CD4-positive, alpha-beta T cell treated with Interferon gamma for 1 hour (primary cell): ENCODE measurements around the gene ENTREP3.
A peak's percentile ranks its signal among the peaks of the same experiment; 100 is the strongest.
"Not testable (repeated sequence)": the region's sequence is repeated elsewhere in the genome, so short reads cannot be mapped to it uniquely, and the experiment has no call there.

ENCODE experiments used
- DNase-seq: peaks from one replicate; pipeline ENCODE4 v3.0.0-alpha.2; 2020

The ENTREP3 gene

DNA sequence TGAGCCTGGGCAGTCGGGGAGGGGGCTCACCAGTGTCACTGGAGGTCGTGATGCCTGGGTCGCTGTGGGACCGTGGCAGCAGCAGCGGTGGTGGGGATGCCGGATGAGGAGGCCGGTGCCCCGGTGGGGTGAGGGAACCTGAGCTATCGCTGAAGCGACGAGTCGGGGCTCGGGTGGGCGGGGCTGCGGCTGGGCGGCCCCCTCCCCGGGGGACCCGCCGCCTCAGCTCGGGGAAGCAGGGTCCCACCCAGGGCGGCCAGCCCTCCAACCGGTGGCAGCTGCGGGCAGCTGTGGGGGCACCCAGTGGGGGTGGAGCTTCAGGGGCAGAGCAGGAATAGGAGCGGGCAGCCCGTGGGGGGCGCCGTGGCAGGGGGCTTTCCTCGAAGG, 5.0 kb downstream of the ENTREP3 start:
- DNase-seq, result peak; percentile 9

DNA sequence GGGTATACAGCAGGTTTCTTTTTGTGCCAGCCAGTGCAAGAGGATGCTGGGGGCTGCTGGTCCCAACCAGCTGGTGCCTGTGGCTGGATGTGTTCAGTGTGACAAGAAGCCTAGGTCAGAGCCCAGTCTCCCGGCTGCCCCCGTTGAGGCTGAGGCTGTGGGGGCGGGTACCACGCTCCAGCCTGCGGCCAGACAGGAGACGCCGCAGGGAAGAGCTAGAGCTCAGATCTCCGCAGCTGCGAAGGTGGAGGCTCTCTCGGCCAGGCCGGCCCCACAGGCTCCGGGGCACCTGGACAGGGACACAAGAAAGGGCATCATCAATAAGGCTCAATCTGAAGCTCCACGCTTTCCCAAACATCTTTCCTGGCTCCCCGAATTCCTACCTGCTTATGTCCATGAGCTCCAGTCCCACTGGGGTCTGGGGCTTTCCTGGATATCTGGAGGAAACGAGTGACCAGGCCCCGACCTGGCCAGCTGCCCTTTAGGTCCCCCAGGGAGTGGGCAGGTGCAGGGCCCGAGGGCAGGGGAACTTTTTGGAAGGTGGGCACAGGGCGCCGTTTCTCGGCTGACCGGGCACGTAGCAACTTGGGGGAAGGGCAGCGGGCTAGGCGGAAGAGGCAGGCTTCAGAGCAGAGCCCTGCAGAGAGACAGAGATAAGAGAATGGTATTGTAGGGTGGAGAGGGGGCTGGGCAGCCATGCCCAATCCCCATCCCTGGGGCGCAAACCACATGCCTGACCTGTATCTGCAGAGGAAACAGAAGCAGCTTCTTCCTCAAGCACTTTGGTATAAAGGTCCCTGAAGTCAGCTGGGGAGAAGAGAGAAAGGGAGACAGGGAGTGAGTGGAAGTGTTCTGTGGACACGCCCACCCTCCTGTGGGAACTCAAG, 7.4 kb downstream of the ENTREP3 start:
- DNase-seq, result no peak

DNA sequence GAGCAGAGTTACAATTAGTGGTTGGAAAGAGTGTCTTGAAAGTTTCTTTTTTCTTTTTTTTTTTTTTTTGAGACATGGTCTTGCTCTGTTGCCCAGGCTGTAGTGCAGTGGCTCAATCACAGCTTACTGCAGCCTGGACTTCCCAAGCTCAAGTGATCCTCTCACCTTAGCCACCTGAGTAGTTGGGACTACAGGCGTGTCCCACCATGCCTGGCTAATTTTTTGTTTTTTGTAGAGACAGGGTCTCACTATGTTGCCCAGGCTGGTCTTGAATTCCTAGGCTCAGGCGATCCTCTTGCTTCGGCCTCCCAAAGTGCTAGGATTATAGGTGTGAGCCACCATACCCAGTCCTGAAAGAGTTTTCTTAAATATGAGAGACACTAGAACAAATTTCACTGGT, 8.5 kb downstream of the ENTREP3 start:
- not testable (repeated sequence) for DNase-seq

DNA sequence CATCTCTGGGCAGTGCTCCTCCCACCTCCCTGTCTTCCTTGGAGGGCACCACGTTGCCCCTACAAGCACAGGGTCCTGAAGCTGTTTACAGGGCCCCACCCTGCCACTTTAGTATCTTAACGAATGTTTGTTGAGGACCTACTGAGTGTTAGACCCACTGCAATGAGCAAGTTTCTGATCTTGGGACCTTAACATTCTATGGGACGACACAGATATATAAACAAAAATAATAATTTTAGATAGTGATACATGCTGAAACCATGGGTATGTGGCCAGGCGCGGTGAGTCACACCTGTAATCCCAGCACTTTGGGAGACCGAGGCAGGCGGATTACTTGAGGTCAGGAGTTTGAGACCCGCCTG, 10.1 kb downstream of the ENTREP3 start:
- no peak for DNase-seq

DNA sequence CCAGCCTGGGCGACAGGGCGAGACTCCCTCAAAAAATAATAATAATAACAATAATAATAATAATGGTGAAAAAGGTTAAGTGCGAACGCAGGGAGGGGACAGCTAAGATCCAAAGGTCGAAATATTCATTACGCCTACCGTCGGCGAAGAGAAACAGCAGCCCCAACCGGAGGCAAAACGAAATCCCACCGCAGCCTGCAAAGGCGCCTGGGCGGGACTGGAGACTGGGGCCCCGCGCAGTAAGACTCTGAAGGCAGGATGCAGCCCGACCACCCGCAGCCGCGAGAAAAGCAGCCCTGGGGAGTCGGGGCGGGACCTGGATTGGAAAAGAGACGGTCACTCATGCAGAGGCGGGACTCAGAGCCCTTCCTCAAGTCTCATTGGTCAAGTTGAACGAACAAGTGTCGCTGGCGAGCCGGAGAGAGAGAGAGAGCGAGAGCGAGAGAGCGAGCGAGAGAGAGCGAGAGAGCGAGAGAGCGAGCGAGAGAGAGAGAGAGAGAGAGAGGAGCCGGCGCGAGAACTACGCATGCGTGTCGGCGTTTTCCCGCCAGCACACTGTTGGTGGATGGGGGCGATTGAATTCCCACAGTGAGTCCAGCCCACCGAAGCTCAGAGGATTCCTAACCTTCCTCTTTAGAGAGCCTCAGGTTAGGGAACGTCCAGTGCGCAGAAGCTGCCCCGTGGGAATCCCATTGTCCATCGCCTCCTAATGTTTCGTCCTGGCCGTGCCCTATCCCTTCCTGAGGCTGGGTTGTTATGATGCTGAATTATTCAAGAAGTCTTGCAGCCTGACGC, 10.7 kb downstream of the ENTREP3 start:
- peak; percentile 96 for DNase-seq

DNA sequence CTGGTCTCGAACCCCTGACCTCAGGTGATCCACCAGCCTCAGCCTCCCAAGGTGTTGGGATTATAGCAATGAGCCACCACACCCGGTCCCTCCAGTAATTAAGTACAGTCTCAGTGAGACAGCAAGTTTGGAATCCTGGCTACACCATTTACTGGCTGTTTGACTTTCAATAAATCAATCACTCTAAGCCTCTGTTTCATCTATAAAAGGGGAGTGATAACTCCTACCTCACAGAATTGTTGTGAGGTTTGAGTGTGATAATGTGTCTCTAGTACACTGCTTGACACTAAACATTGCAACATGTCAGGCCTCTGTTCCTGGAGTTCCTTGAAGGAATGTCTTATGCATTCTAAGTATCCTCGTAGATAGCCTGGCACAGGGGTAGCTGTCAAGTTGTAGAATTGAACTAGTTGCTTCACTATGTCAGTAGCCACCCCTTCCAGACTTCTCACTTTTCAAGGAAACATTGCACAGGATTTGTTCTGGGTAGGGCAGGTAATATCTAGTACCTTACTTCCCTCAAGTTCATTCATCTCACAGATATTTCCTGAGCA, 12.4 kb downstream of the ENTREP3 start:
- DNase-seq, result no peak

DNA sequence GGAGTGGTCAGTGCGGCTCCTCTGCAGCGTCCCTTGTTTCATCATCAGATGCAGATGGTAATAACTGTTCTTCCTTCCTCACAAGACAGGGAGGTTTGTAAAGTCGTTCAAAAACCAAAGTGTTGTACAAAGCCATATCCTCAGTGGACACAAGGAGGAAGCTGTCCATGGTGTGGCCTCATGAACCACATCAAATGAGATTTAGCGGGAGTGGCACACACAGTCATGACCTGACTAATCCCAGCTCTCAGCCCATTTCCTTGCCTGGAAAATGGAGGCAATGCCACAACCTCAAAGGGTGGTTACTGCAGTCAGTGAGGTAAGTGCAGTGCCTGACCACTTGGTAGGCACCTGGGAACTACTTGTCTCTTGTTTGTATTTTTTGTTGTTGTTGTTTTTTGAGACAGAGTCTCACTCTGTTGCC, 13.4 kb downstream of the ENTREP3 start:
- peak; percentile 33 for DNase-seq

DNA sequence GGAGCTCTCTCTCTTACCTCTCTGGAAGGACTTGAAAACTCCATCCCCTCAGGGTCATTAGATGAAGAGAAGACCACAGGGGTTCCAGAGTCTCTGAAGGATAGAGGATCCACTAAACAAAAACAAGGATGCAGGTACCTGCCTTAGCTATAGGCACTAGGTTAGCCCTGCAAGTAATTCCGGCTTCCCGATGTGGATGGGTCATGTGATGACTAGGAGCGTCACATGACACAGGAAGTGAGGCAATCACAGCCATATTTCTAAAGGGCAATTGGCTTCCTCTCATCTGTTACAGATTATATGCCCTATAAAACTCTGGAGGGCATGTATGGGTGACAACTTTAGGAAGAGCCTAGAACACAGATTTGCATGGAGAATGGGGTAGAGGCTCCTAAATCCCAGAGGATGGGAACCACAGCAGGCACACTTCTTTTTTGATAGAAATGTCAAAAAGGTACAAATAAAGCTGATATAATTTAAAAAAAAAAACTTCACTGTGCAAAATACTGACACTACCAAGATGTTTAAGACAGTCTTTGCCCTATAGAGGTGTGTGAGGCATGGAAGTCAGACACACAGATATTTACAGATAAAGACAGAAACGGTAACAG, 14.1 kb downstream of the ENTREP3 start:
- peak; percentile 61 for DNase-seq

DNA sequence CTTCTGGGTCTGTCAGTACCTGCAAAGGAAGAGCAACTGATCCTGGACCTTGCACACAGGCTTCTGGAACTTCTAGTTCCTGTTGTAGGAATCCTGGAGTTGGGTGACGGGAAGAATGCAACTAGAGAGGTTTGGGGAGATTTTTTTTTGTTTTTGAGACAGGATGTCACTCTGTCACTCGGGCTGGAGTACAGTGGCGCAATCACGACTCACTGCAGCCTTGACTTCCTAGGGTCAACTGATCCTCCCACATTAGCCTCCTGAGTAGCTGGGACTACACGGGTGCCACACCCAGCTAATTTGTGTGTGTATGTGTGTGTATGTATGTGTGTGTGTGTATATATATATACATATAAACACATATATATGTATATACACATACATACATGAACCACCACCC, 18.8 kb downstream of the ENTREP3 start:
- DNase-seq, result no peak

DNA sequence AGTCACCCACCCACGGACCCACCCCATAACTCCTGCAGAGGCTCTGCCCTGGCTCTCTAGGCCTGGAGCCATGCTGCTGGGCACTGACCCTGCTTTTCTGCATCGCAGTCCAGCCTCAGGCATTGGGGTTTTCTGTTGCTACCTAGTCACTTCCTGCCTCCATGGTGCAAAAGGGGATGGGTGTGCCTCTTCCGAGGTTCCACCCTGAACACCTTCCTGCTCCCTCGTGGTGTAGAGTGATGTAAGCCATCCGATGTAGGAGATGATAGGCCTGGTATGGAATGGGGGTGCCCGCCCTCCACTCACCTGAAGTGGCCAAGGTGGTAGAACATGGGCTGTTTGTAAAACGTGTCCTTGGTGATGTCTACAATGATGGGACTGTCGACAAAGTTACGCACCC, 19.9 kb downstream of the ENTREP3 start:
- DNase-seq, result not testable (repeated sequence)

DNA sequence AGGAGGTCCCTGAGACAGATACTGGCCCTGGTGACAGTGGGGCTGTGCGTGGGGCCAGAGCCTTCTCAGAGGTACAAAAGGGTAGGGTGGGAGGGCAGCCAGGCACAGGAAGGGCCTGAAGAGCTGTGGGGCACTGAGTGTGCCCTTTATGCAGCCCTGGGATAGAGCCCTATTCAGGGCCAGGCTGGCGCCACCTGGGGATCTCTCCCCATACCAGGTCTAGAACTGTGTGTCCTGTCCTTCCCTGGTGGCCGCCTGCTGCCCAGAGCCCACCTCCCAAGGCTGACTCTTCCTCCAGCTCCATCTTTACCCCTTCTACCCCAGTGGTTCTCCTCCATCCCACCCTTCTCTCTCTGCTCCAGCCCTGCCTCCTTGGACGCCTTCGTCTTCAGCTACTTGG, 21.8 kb downstream of the ENTREP3 start:
- not testable (repeated sequence) for DNase-seq

DNA sequence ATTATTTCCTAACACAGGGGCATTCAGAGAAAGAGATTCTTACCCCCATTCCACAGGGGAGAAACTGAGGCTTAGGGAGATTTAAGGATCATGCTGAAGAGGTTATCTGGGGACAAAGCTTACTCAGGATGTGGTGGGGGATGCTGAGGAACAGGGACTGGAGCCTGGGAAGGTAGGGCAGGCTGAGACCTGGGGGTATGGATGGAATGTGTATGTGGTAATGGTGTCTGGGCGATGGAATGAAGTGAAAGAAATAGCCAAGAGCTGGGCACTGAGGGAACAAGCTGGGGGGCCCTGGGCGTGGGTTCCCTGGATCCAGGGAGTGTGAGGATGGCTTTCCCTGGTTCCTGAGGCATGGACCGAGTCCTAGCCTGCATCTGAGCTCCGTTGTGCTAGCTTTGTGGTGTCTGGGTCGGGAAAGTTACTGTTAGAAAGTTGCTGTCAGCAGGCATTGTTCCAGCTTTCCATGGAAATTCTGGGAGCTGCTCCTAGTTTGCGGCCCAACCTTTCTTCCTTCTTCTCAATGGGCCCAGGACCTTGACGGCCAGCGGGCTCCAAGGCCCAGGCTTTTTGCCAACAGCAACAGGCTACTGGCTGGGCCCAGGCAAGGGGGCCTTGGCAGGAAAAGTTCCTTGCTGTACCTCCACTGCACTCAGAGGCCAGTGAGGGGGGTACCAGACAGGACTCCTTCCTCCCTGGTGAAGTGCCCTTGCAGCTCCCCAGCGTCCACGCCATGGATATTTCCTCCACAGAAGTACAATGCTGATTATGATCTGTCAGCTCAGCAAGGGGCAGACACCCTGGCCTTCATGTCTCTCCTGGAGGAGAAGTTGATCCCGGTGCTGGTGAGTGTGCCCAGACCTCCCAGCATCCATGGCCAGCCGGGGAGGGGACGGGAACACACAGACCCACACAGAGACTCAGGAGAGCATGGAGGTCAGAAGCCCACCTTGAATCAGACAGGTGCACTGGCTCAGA, 23.0 kb downstream of the ENTREP3 start:
- DNase-seq, result not testable (repeated sequence)

DNA sequence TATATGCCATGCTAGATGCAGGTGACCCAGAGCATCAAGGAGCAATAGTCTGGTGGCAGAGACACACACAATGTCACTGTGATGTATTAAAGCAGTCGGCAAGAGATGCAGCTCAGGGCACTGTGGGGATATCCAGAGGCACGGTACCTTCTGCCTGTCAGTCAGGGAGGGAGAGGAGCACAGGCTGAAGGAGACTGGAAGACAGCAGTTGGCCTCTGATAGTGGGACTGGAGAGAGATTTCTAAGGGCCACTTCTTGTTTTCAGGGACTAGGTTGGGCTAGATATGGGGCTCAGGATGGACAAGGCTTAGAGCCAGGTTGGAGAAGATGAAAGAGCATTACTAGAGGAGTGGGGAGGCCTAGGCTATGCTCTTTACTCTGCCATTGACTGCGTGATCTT, 24.0 kb downstream of the ENTREP3 start:
- not testable (repeated sequence) for DNase-seq

DNA sequence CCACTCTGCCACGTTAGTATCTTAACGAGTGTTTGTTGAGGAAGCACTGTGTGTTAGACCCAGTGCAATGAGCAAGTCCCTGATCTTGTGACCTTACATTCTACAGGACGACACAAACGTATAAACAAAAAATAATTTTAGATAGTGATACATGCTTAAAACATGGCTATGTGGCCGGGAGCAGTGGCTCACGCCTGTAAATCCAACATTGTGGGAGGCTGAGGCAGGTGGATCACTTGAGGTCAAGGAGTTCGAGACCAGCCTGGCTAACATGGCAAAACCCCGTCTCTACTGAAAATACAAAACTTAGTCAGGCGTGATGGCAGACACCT, 27.2 kb downstream of the ENTREP3 start:
- DNase-seq, result no peak

DNA sequence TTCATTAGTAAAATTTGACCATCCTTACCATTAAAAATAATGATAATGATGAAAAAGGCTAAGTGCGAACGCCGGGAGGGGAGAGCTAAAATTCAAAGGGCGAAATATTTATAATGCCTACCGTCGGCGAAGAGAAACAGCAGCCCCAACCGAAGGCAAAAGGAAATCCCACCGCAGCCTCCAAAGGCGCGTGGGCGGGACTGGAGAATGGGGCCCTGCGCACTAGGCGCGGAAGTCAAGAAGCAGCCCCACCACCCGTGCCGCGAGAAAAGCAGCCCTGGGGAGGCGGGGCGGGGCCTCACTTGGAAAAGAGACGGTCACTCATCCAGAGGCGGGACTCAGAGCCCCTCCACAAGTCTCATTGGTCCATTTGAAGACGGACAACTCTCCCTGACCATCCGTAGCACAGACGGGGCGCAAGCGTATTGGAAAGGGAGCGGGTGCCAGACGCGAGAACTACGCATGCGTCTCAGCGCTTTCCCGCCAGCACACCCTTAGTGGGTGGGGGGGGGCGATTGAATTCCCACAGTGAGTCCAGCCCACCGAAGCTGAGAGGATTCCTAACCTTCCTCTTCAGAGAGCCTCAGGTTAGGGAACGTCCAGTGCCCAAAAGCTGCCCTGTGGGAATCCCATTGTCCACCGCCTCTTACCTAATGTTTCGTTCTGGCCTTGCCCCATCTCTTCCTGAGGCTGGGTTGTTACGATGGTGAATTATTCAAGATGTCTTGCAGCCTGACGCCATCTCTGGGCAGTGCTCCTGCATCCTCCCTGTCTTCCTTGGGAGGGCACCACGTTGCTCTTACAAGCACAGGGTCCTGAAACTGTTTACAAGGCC, 27.8 kb downstream of the ENTREP3 start:
- peak; percentile 99 for DNase-seq

DNA sequence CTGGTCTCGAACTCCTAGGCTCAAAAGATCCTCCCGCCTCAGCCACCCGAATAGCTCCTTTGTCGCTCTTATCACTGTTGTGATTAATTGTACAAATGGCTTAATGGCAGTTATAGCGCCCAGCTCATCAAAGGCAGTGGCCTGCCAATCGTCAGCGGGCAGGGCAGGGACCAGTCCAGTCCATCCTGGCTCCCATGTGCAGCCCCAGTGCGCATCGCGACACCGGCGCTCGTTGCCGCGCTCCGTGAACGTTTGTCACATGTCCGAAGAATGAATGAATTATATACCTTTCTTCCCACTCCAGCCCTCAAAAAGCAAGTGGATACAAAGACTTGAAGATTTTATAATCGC, 28.4 kb downstream of the ENTREP3 start:
- no peak for DNase-seq

DNA sequence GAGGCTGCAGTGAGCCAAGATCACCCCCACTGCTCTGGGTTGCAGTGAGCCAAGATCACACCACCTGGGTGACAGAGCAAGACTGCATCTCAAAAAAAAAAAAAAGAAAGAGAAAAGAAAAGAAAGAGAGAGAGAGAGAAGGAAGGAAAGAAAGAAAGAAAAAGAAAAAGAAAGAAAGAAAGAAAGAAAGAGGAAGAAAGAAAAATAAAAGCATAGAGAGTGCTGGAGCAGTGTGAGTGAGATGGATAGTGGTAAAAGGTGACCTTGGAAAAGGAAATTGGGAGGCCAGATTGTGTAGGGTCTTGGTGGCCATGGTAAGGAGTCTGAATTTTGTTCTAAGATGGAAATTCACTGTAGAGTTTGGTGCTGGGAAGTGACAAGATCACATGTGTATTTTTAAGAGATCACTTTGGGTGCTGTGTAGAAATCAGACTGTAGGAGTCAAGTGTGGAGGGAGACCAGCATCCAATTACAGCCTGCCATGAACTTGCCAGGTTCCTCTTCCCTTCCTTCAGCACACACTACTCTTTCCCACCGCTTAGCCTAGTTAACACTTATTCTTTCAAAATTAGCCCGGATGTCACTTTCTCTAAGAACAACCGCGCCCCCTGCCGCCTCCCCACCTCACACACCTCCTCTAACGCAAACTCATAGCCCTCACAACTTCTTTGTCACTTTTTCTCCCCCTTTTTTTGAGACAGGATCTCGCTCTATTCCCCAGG, 28.9 kb downstream of the ENTREP3 start:
- peak; percentile 84 for DNase-seq

DNA sequence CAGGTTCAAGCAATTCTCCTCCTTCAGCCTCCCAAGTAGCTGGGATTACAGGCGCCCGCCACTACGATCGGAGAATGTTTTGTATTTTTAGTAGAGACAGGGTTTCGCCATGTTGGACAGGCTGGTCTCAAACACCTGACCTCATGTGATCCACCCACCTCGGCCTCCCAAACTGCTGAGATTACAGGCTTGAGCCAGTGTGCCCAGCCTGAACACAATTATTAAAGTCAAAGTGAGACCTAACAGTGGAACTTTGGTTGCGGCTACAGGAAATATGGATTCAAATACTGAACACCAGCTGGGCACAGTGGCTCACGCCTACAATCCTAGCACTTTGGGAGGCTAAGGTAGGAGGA, 29.9 kb downstream of the ENTREP3 start:
- DNase-seq, result not testable (repeated sequence)

DNA sequence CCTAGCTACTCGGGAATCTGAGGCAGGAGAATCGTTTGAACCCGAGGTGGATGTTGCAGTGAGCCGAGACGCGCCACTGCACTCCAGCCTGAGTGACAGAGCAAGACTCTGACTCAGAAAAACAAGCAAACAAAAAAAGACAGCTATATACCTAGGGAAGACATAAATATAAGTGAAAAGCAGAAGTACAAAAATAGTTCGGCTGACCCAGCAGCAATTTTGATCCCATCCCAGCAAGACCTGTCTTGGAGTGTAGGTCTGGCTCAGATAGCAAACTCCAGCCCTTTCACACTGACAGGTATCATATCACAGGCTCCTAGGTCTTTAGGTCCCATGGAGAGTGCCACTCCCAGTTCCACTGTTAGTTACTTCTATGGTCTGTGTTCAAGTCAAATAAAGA, 32.2 kb downstream of the ENTREP3 start:
- DNase-seq, result no peak

DNA sequence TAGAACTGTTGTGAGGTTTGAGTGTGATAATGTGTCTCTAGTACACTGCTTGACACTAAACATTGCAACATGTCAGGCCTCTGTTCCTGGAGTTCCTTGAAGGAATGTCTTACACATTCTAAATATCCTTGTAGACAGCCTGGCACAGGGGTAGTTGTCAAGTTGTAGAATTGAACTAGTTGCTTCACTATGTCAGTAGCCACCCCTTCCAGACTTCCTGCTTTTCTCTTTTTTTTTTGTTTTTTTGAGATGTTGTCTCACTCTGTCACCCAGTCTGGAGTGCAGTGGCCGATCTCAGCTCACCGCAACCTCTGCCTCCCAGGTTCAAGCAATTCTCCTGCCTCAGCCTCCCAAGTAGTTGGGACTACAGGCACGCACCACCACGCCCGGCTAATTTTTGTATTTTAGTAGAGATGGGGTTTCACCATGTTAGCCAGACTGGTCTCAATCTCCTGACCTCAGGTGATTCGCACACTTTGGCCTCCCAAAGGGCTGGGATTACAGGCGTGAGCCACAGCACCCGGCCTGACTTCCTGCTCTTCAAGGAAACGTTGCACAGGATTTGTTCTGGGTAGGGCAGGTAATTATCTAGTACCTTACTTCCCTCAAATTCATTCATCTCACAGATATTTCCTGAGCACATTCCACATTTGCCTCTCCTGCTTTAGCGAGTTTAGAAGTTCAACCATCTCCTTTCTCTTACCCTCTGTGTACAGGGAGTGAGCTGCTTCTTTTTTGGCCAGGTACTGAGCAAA, 34.9 kb downstream of the ENTREP3 start:
- DNase-seq, result not testable (repeated sequence)
